HCEC 1CT (cell line): Measurements from ENCODE around the gene BAZ2B.

Experiments
- DNase-seq: peaks from one replicate; pipeline ENCODE4 v3.0.0-alpha.2; 2017

BAZ2B gene

DNA sequence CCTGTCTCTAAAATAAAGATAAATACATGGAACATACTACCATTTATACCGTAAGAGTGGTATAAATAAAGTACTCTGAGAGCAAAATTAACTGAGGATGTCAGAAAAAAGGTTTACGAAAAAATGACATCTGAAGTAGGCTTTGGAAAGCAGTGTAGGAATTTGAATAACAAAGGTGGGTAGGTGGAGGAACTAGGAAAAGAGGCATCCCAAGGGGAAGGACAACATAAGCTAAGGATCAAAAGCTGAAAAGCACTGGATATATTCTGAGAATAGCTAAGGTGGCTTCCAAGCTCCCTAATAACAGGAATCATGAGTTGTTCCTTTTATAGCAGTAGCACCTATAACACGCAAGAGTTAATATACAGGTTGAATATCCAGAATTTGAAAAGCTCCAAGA is 91.3 kb downstream of the BAZ2B start:
- DNase-seq = no peak

- no peak for DNase-seq
These were observed 95.1 kb downstream of the BAZ2B start for GRCh38 chr2:159521272-159521671.

DNA sequence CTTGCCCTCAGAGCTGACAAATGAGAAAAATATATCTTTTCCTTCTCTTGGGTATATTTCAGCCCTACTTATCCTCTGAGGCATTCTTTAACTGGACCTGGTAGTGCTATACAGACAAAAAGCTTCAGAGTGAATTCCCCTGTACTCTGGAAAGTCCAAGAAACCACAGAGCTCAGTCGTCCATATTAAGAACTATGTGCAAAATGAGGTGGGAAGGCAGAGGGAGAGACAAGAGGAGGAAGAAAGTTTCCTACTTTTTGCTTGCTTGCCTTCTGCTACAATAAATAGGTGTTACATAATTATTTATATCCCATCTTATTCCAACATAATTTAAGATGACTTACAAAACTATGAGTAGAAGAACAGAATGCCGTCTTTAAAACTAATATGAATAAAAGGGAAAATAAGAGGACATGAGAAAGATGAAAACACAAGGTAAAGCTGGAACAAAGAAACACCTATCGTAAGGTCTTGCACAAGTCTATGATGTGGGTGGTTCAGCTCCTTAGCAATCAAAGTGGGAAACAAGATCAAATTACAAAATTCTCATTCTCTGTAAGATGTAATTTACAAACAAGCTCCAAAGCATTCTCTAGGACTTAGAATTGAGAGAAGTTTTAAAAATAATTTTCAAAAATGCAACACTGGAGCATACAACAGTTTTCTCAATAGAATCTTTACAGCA is 97.9 kb downstream of the BAZ2B start:
- no peak for DNase-seq

- peak; percentile 51 for DNase-seq
These were observed 100.0 kb downstream of the BAZ2B start for GRCh38 chr2:159516241-159516758.

DNA sequence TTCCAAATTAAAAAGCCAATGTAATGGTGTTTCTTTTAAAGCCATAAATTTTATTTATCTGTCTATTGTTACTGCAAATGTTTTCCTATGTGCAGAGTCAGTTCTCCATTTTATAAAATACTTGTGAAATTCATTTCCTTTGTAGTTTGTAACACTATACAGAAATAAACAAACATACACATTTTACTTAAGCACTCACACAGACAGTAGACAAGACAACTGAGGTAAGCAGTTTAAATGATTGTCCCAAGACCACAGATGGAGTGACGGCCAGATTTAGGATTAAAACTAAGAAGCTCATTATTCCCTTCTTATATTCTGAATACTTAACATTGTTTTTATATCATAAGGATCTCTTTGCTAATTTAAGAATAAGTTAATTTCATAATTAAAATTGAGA is 100.9 kb downstream of the BAZ2B start:
- no peak for DNase-seq

DNA sequence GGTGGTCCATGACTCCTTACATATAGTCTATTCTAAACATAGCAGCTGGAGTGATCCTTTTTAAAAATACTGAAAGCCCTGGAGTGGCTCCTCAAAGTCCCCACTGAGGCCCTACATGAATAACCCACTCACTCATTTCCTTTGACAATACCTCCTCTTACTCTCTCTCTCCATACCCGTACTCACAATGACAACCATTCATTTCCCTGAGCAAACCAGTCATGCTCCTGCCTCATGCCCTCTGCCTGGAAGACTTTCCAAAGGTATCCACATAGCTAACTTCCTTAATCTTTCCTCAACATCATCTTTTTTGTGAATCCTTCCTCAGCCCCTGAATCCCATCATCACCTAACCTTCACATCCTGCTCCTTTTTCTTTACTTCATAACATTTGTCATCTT is 102.6 kb downstream of the BAZ2B start:
- DNase-seq = no peak

DNA sequence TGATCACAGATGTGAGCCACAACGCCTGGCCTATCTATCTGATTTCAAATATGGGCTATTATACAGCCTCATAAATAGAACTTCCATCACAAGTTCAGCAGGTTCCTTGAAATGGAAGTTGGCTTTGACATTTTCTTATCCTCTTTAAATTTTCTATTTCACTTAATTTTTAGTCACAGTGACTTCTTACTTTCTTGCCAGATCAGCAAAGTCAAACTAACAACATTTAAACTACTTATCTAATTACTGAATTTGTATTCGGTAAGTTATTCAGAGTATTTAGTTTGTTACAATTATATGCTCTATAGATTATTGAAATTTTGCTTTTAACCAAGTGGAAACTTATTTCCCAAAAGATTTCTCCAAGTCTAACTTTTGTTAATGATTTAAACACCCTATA is 108.2 kb downstream of the BAZ2B start:
- no peak for DNase-seq

DNA sequence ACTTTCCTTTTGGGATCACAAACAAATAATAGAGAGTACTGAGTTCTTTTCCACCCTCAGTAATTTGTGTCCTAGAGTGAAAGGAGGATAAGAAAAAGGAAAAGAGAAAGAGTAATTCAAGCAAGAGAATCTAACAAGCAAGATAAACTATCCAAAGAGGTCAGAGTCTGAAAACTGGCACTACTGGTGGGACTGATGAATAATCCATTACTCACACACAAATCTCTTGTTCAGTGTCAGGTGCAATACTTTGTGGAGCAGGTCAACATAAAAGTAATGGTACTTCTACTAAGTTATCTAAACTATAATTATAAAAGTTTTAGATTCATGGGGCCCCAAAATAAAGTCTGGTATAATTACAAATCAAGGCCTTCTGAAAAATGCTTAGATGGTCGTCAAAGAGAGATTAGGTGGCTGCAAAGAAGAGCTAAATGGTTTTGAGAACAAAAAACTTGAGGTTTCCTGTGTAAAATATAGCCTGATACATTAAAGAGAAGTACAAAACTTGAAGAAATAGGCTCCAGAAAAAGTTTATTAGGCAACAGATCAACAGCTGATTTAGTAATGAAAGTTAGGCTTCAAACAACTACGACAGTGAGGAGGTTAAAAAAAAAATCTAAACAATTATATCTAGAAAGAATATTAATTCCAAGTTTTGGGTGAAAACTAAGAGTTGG is 109.4 kb downstream of the BAZ2B start:
- DNase-seq = peak; percentile 34

GRCh38 chr2:159506202-159506601 is 110.1 kb downstream of the BAZ2B start:
- no peak for DNase-seq

GRCh38 chr2:159505196-159505595 is 111.2 kb downstream of the BAZ2B start:
- no peak for DNase-seq

DNA sequence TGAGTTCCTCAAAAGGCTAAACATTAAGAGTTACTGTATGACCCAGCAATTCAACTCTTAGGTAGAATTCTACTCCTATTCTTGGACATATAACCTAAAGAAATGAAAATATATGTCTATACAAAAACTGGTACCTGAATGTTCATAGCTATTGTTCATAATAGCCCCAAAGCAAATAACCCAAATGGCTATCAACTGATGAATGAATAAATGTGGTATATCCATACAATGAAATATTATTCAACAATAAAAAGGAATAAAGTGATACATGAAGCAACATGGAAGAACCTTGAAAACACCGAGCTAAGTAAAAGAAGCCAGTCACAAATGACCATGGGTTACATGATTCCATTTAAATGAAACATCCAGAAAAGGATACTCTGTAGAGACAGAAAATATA is 114.6 kb downstream of the BAZ2B start:
- no peak for DNase-seq

GRCh38 chr2:159497847-159498246 is 118.5 kb downstream of the BAZ2B start:
- DNase-seq = no peak

GRCh38 chr2:159497256-159497655 is 119.1 kb downstream of the BAZ2B start:
- DNase-seq = peak; percentile 93

DNA sequence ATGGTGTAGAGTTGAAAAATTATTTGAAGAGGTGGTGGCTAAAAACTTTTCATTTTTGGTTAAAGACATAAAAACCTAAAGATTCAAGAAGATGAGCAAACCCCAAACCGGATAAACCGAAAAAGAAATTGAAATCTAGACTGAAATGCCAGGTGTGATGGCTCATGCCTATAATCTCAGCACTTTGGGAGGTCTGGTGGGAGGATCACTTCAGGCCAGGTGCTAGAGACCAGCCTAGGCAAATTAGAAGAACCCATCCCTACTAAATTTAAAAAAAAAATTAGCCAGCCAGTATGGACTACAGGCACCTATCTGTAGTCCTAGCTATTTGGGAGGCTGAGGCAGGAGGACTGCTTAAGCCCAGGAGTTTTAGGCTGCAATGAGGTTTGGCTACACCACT is 126.9 kb downstream of the BAZ2B start:
- DNase-seq = no peak

DNA sequence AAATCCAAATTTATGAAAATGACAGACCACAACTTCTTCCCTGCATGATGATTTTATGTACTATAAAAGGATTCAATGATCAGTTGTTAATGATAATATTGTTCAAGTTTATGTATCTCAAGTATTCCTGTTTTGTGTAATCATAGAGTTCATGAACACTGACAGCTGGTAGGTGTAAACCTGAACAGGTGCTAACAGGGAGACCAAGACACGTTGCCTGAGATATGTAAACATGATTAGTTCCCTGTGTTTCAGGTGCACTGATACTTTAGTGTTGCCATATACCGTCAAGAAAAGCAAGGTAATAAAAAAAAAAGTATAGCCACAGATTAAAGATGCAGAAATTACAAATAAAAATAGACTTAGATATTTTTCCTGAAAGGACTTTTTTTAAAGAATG is 131.8 kb downstream of the BAZ2B start:
- DNase-seq = no peak

DNA sequence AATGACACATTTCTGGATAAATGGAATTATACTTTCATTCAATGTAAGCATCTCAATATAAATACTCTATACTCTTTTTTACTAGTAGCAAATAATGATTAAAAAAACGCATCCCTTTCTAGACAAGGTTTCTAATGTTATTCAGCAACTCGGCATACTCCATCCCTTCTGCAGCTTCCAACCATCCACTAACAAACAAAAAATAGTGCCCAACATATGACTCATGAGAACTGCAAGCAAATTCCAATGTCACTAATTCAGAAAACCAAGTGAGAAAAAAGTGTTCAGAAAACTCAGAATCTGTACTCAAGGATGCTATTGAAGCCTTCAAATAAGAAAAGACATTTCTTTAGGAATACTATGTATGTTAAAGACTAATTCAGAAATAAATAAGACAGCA is 140.0 kb downstream of the BAZ2B start:
- no peak for DNase-seq

- no peak for DNase-seq
These were observed 140.6 kb downstream of the BAZ2B start for GRCh38 chr2:159475793-159476192.

DNA sequence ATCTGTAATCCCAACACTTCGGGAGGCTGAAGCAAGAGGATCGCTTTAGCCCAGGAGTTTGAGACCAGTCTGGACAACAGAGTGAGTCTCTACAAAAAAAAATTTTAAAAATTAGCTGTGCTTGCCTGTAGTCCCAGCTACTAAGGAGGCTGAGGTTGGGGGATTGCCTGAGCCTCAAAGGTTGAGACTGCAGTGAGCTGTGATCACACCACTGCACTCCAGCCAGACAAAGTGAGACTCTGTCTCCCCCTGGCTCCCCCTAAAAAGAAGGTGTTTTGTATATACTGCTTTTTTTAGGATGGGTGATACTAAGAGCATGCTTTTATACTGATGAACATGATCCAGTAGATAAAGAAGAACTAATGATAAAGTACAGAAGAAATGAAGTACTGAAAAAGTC is 145.0 kb downstream of the BAZ2B start:
- no peak for DNase-seq

DNA sequence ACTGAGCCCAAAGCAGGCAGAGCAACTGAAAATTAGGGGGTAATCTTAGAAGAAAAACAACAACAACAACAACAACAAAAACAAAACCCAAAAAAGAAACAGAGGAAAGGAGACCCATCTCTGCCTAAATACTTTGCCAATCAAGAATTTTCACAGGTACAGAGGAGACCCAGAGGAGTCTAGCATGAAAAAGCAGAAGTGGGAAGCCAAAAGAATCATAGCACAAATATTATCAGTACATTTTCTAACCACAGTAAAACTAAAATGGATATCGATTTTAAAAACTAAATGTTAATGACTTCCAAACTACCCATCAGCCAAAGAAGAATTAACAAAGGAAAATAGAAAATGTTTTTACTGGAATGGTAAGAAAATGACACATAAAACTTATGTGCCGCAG is 148.1 kb downstream of the BAZ2B start:
- no peak for DNase-seq

GRCh38 chr2:159462961-159463360 is 153.4 kb downstream of the BAZ2B start:
- no peak for DNase-seq

- peak; percentile 5 for DNase-seq
These were observed 154.1 kb downstream of the BAZ2B start for GRCh38 chr2:159462201-159462785.

- DNase-seq = no peak
These were observed 155.3 kb downstream of the BAZ2B start for GRCh38 chr2:159461076-159461475.

DNA sequence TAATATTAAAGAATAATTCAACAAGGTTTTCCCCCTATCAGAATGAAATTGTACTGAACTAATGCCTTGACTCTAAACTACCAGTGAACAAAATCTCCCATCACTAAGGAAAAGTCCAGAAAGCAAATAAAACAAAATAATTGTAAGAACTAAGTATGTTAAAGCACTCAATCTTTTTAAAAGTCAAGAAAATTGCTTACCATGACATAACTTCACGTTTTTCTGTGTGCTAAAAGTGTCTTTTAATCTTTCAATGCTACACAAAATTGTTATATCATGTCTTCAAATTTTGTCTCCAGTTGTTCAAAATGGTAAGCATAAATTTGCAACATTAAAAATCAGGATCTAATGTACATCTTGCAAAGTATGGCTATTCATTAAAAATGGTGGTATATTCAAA is 156.1 kb downstream of the BAZ2B start:
- no peak for DNase-seq

DNA sequence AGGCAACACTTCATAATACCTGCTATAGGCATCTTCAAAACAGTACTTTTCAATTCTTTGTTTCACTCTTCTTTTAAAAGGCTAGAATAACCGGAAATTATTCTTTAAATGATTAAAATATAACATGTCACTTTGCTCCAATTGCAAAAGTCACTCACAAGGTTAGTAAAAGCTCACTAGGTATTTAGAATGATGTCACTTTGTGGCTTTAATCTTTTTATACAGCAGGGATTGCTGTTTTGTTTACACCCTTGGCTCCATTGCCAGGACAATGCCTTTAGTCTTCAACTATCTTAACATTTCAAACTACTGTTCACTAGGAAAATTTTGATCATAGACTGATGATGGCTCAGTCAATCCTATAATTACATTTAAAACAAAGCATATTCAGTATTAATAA is 157.1 kb downstream of the BAZ2B start:
- DNase-seq = no peak
